Measurements from ENCODE around the gene HOXD4.

DNA sequence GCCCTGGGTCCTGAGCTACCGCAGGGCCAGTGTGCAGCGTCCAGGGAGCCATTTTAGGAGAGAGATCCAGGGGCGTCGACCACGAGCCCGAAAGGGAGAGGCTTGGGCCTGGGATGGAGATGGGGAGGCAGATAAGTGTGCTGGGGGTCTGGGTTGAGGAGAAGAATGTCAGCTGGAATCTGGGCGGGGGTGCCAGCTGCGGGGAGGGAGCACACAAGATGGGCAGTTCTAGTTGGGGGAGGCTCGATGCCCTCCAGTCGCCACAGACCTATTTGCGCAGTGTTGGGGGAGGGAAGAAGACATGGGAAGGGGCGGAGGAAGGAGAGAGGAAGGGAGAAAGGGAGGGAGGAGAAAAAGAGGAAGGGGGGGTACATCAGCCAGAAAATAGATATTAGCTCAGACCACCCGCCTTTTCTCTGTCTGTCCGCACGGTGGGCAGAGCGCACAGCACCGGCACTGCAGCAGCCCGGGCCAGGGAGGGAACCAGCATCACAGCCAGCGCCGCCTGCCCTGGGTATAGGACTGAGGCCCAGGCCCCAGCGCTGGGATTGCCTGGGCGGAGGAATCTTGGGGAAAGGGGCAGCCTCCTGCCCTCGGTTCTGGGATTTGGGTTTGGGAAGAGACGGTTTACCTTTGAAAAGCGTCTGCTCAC is 46.1 kb upstream of the HOXD4 start:
- TF ChIP-seq ZFX (IDR thresholded peaks at IDR 0.05; ENCODE audit: borderline replicate concordance) = no peak
- TF ChIP-seq, protein P1, sequence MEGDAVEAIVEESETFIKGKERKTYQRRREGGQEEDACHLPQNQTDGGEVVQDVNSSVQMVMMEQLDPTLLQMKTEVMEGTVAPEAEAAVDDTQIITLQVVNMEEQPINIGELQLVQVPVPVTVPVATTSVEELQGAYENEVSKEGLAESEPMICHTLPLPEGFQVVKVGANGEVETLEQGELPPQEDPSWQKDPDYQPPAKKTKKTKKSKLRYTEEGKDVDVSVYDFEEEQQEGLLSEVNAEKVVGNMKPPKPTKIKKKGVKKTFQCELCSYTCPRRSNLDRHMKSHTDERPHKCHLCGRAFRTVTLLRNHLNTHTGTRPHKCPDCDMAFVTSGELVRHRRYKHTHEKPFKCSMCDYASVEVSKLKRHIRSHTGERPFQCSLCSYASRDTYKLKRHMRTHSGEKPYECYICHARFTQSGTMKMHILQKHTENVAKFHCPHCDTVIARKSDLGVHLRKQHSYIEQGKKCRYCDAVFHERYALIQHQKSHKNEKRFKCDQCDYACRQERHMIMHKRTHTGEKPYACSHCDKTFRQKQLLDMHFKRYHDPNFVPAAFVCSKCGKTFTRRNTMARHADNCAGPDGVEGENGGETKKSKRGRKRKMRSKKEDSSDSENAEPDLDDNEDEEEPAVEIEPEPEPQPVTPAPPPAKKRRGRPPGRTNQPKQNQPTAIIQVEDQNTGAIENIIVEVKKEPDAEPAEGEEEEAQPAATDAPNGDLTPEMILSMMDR (IDR thresholded peaks at IDR 0.05) = no peak
